ENCODE results near the gene LRRC61. TPM values are rescaled to one million over a fixed set of nuclear protein-coding genes. Genes with fewer than 3 reads are reported as not detected.

LRRC61 gene
- total and polyA plus RNA-seq, 2 of the 13 experiments (the other 11 are each of a cell fraction or from before 2014, with no cell fraction given) = 33.0 to 34.8 TPM

- H3K9me3 ChIP-seq (ENCODE audit: low read length) = no peaks in the 10 kb centered on the region
- no peak for ATAC-seq
- H3K27ac ChIP-seq (ENCODE audit: extremely low read length, insufficient read depth, low read length) = no peak overlapping the region
- no peak for DNase-seq (ENCODE audit: low spot score)
- ChIA-PET CTCF (ENCODE audit: low intra/inter-chr PET ratio, low total read pairs) (no interaction called here), POLR2A (interaction anchor here (1.3 to 1.5 kb wide), 2 partner anchors 11 to 13 kb away, joined by 3 to 7 read pairs; no protein-coding TSS in a partner anchor)
- H4K20me1 ChIP-seq (ENCODE audit: insufficient read depth, low read length) = 0 out of 2 replicates have a peak, but pooled peaks cover 2% of the 10 kb centered on the region
- TF ChIP-seq ELF1 (CRISPR knock-in tag; IDR thresholded peaks at IDR 0.05) = no peak
- no peak for TF ChIP-seq ZUFSP (CRISPR knock-in tag; IDR thresholded peaks at IDR 0.05; ENCODE audit: borderline replicate concordance)
- no peak for TF ChIP-seq ZNF329 (CRISPR knock-in tag; IDR thresholded peaks at IDR 0.05; ENCODE audit: low read depth)
- no peak for TF ChIP-seq RCOR2 (CRISPR knock-in tag; IDR thresholded peaks at IDR 0.05)
- TF ChIP-seq PITX1 (CRISPR knock-in tag; IDR thresholded peaks at IDR 0.05) = no peak
- TF ChIP-seq KDM1A (CRISPR knock-in tag; IDR thresholded peaks at IDR 0.05) = no peak
- TF ChIP-seq ZNF576 (CRISPR knock-in tag; IDR thresholded peaks at IDR 0.05) = no peak
- TF ChIP-seq ETV6 (CRISPR knock-in tag; conservative IDR thresholded peaks at IDR 0.05) = no peak
- TF ChIP-seq SPEN (CRISPR knock-in tag; IDR thresholded peaks at IDR 0.05; ENCODE audit: low read depth) = no peak
- no peak for TF ChIP-seq ZBTB3 (CRISPR knock-in tag; IDR thresholded peaks at IDR 0.05; ENCODE audit: borderline replicate concordance, low read depth)
- no peak for TF ChIP-seq ZBTB25 (CRISPR knock-in tag; IDR thresholded peaks at IDR 0.05)
- TF ChIP-seq ZFP36L1 (CRISPR knock-in tag; IDR thresholded peaks at IDR 0.05) = no peak
- no peak for TF ChIP-seq ZNF777 (CRISPR knock-in tag; IDR thresholded peaks at IDR 0.05)
- no peak for TF ChIP-seq ELK4 (CRISPR knock-in tag; IDR thresholded peaks at IDR 0.05; ENCODE audit: borderline replicate concordance)
- no peak for TF ChIP-seq XBP1 (CRISPR knock-in tag; IDR thresholded peaks at IDR 0.05)
- no peak for TF ChIP-seq ATM (IDR thresholded peaks at IDR 0.05; ENCODE audit: borderline replicate concordance)
- H3K4me3 ChIP-seq (replicated peaks in 1 of 3; ENCODE audit: insufficient read depth in 1 of 3, low read depth in 2 of 3, low read length in 3 of 3) = no peak overlapping the region
- no TSS peak for BruUV-seq (replicated peaks)
- no peak for FAIRE-seq
- no peak overlapping the region for H2AFZ ChIP-seq (ENCODE audit: low read length)
- H3K79me2 ChIP-seq (ENCODE audit: insufficient read depth, low read length) = peaks cover 58% of the 10 kb centered on the region
- H3K4me2 ChIP-seq (ENCODE audit: low read depth, low read length) = no peak overlapping the region
- intact Hi-C loops (cut with micrococcal nuclease; ENCODE audit: unreplicated experiment) (no loop called here), in situ Hi-C loops (cut with HindIII; ENCODE audit: extremely low pct_ligation_motif_present, low pct_unique_long_range_greater_than_20kb) (no loop called here)
- H3K36me3 ChIP-seq (replicated peaks in 1 of 2; ENCODE audit: control insufficient read depth in 1 of 2, insufficient read depth in 2 of 2, low read length in 2 of 2) = peaks cover 26 to 66% of the 10 kb centered on the region in 2 experiments
- no peaks in the 10 kb centered on the region; a peak in 1 of 5 replicates for H3K27me3 ChIP-seq (ENCODE audit: control insufficient read depth in 1 of 2, insufficient read depth in 2 of 2, low read length in 2 of 2)
- H3K4me1 ChIP-seq (ENCODE audit: insufficient read depth, low read length) = peaks cover 39% of the 10 kb centered on the region
- H3K9ac ChIP-seq (ENCODE audit: insufficient read depth, low read depth, low read length) = no peak overlapping the region
- 97% methylated on average over 4 of the region's 4 CpGs for WGBS (ENCODE audit: low lambda C conversion rate)
Measured at GRCh38 chr7:150326657-150327268, 3.6 kb downstream of the LRRC61 start.

Data from HepG2 (cell line).